HepG2 (cell line): ENCODE measurements around the gene DENND5B. TPM values are rescaled to one million over a fixed set of nuclear protein-coding genes. Genes with fewer than 3 reads are reported as not detected.

Experiments
- ATAC-seq: fragments of 200-7000 bp; cut with Tn5 transposase; 3 replicates; pipeline ENCODE4 v1.9.1; 2020; ENCODE audit warnings: mild to moderate bottlenecking, moderate library complexity
- BruUV-seq: library from RNA; stranded (reverse); fragments of 400-500 nt; replicated peaks from 2 replicates; lab custom pipeline; 2021; lab: Mats Ljungman, UMichigan
- CTCF ChIA-PET: fragments of 300-600 bp; formaldehyde crosslinking; extraction: SDS; loops from one replicate; lab custom pipeline; 2021; ENCODE audit warnings: low total read pairs, inconsistent platforms, low intra/inter-chr PET ratio; lab: Yijun Ruan, JAX
- POLR2A ChIA-PET: fragments of 350-600 bp; sonication (Branson Sonifier 250); formaldehyde crosslinking; loops from one replicate; lab custom pipeline; 2020; ENCODE audit warnings: antibody characterized with exemption, inconsistent platforms; lab: Yijun Ruan, JAX
- DNase-seq: peaks from one replicate; pipeline ENCODE4 v3.0.0-alpha.2; 2015; ENCODE audit warnings: low spot score
- FAIRE-seq: peaks from 3 replicates; lab custom pipeline; 2011; peaks lifted over from hg19 to GRCh38; lab: Jason Lieb, UNC
- H2AFZ ChIP-seq: one replicate; pipeline ENCODE4 v1.6.1; 2011; ENCODE audit warnings: low read length, inconsistent platforms
- H3K27ac ChIP-seq: fragments of 300-600 bp; 3 replicates; pipeline ENCODE4 v1.8.0; 2011; ENCODE audit warnings: mixed run types, mild to moderate bottlenecking, mixed read lengths, low read length, inconsistent platforms; ENCODE audit not compliant: insufficient read depth; ENCODE audit errors: extremely low read length
- H3K27me3 ChIP-seq, 2 experiments: fragments of 200-600 bp in 1 of 2; 2 replicates in 1 of 2; 3 replicates in 1 of 2; pipeline versions ENCODE4 v1.6.0 to v1.8.0; 2011; ENCODE audit warnings: low read length in 2 of 2, mild to moderate bottlenecking in 2 of 2, moderate library complexity in 2 of 2, inconsistent platforms in 1 of 2; ENCODE audit not compliant: insufficient read depth in 2 of 2, control insufficient read depth in 1 of 2
- H3K36me3 ChIP-seq, 2 experiments: fragments of 200-600 bp in 1 of 2; replicated peaks in 1 of 2; 2 replicates in 1 of 2; 3 replicates in 1 of 2; pipeline versions ENCODE4 v1.5.1 to v1.8.0; 2011; ENCODE audit warnings: low read length in 2 of 2, inconsistent platforms in 1 of 2; ENCODE audit not compliant: insufficient read depth in 2 of 2, control insufficient read depth in 1 of 2
- H3K4me1 ChIP-seq: 2 replicates; pipeline ENCODE4 v1.5.1; 2012; ENCODE audit warnings: low read length, inconsistent platforms; ENCODE audit not compliant: insufficient read depth
- H3K4me2 ChIP-seq: 2 replicates; pipeline ENCODE4 v1.6.0; 2011; ENCODE audit warnings: low read depth, low read length, inconsistent platforms
- H3K4me3 ChIP-seq, 3 experiments: fragments of 200-600 bp in 1 of 3; sonication (generic), shearing (Covaris generic) in 1 of 3; replicated peaks in 1 of 3; 2 replicates each; pipeline ENCODE4 v1.5.1; 2011 to 2016; ENCODE audit warnings: low read length in 3 of 3, inconsistent platforms in 2 of 3, low read depth in 2 of 3, mild to moderate bottlenecking in 2 of 3, control low read depth in 1 of 3, mixed read lengths in 1 of 3; ENCODE audit not compliant: insufficient read depth in 1 of 3
- H3K79me2 ChIP-seq: one replicate; pipeline ENCODE4 v1.6.1; 2011; ENCODE audit warnings: low read length, inconsistent platforms; ENCODE audit not compliant: insufficient read depth
- H3K9ac ChIP-seq: 2 replicates; pipeline ENCODE4 v1.6.0; 2011; ENCODE audit warnings: mild to moderate bottlenecking, low read depth, low read length, inconsistent platforms; ENCODE audit not compliant: insufficient read depth
- H3K9me3 ChIP-seq: 2 replicates; pipeline ENCODE4 v1.5.1; 2012; ENCODE audit warnings: mild to moderate bottlenecking, low read length
- H4K20me1 ChIP-seq: 2 replicates; pipeline ENCODE4 v1.6.0; 2011; ENCODE audit warnings: inconsistent platforms, mild to moderate bottlenecking, low read length, moderate library complexity; ENCODE audit not compliant: insufficient read depth
- CEBPG ChIP-seq: IDR thresholded peaks from 2 replicates; pipeline ENCODE4 v1.6.1; 2016
- GATAD2A ChIP-seq: IDR thresholded peaks from 2 replicates; pipeline ENCODE4 v1.6.1; 2016
- HNRNPH1 ChIP-seq: fragments of 200-400 bp; formaldehyde crosslinking; optimal IDR thresholded peaks from 2 replicates; pipeline ENCODE3; 2017; ENCODE audit warnings: mild to moderate bottlenecking, low read depth, low read length
- KMT2A ChIP-seq: sonication (generic); formaldehyde crosslinking; IDR thresholded peaks from 2 replicates; pipeline ENCODE4 v1.4.0; 2020; ENCODE audit warnings: missing genetic modification reagents
- RFX3 ChIP-seq: IDR thresholded peaks from 2 replicates; pipeline ENCODE4 v1.6.1; 2016; ENCODE audit warnings: missing biosample characterization, missing genetic modification reagents
- SP1 ChIP-seq, 2 experiments: fragments of 450-650 bp in 1 of 2; sonication (generic) in 1 of 2; formaldehyde crosslinking in 1 of 2; IDR thresholded peaks; 2 replicates each; pipeline versions ENCODE4 v1.4.0 to v1.6.1; 2016 to 2020; ENCODE audit warnings: missing genetic modification reagents in 1 of 2
- ZNF160 ChIP-seq: sonication (generic); formaldehyde crosslinking; IDR thresholded peaks from 2 replicates; pipeline ENCODE4 v1.8.0; 2022; ENCODE audit warnings: mild to moderate bottlenecking, inconsistent platforms, missing genetic modification reagents
- WGBS: methylation state at CpG from one replicate; pipeline ENCODE4 v1.1.6; 2017; ENCODE audit warnings: low lambda C conversion rate; 5-methylcytosine and 5-hydroxymethylcytosine counted together
- in situ Hi-C: cut with HindIII; loops from 2 replicates; pipeline ENCODE4 v1.10.0; 2017; ENCODE audit warnings: low pct_unique_long_range_greater_than_20kb; ENCODE audit not compliant: extremely low pct_ligation_motif_present
- intact Hi-C: fragments of 100-400 bp; cut with micrococcal nuclease; formaldehyde crosslinking; loops from one replicate; pipeline ENCODE4 v1.10.0; 2022; ENCODE audit not compliant: unreplicated experiment
- polyA plus RNA-seq, 8 experiments: library from polyadenylated mRNA; depleted of rRNA in 3 of 8; stranded (reverse) in 7 of 8; unstranded in 1 of 8; fragments of >200 nt; fragmentation: Illumina TruSeq in 4 of 8; extraction: Trizol in 4 of 8; gene quantifications; 2 replicates each; pipeline versions ENCODE4 v1.2.1 to v1.2.3, GENCODE V29; 2011 to 2016; ENCODE audit warnings: low read depth in 4 of 8, missing spikeins in 1 of 8, mixed read lengths in 1 of 8; ENCODE audit not compliant: insufficient read depth in 1 of 8
- total RNA-seq, 5 experiments: library from RNA; depleted of rRNA; stranded (reverse); fragments of >200 nt; fragmentation: Illumina TruSeq; extraction: Trizol; gene quantifications; 2 replicates each; pipeline ENCODE4 v1.2.3, GENCODE V29; 2016; ENCODE audit warnings: low read depth in 1 of 5
- TF ChIP-seq, protein P1 (sequence below): sonication (generic); formaldehyde crosslinking; IDR thresholded peaks from 2 replicates; pipeline ENCODE4 v1.8.0; 2022; ENCODE audit warnings: missing genetic modification reagents, low read depth, mild to moderate bottlenecking, borderline replicate concordance
- TF ChIP-seq, protein P2 (sequence below): sonication (generic); formaldehyde crosslinking; IDR thresholded peaks from 2 replicates; pipeline ENCODE4 v1.5.0; 2020; ENCODE audit warnings: mild to moderate bottlenecking, missing genetic modification reagents
- TF ChIP-seq, protein P3 (sequence below): sonication (generic); formaldehyde crosslinking; IDR thresholded peaks from 2 replicates; pipeline ENCODE4 v1.9.0; 2022; ENCODE audit warnings: missing genetic modification reagents, mild to moderate bottlenecking, borderline replicate concordance

DENND5B gene
- total and polyA plus RNA-seq, 2 of the 13 experiments (the other 11 are each of a cell fraction or from before 2014, with no cell fraction given) = 14.7 to 18.7 TPM

DNA sequence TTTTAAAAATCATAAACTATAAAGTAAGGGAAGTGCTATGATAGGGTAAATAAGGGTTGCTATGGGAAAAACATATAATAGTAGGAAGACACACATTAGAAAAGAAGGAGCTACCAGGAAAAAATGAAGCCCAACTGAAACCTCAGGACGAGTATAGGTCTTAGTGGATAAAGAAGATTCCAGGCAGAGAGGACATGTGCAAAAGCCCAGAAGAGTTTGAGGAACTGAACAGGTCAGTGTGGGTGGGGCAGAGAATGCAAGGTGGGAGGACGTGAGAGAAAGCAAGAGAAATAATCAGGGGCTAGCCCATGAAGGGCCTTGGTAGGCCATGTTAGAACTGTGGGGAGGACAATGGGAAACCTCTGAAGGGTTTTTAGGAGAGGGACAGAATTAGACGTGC, 109.5 kb downstream of the DENND5B start (continued):
- no peak for TF ChIP-seq RFX3 (CRISPR knock-in tag)

DNA sequence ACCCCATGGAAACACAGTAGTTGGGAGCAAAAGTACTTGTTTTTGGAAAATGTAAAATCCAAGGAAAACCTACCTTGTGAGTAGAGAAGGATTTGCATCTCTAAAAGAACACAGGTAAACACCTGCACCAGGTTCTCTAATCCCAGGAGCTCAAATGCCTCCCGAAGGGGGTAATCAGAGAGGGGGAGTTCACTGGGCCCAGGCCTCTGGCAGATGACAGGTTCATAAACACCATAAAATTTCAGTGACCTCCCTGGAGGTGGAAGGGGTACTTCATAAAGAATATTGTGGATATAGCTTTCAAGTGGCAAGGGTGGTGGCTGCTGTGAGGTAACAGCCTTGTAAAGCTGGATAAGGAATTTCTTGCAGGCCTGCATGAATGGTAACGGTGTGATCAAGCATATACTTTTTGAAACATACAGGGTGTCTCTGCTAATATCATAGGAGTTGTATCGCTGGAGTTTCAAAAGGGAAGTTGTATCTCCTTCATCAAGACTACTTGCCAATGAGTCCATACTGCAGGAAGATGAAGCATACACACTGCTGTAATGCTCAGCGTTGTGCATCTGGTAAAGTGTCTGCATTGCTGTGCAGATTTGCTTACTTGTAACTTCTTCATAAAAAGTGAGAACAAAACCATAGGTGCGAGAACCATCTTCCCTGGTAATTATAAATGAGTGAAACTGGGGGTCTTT, 111.3 kb downstream of the DENND5B start:
- WGBS = 97% methylated on average over 5 of the region's 5 CpGs
- no peak for ATAC-seq
- Histone ChIP-seq H3K79me2 (no peaks in the 10 kb centered on the region), H3K27me3 (no peaks in the 10 kb centered on the region), H2AFZ (no peak overlapping the region), H3K4me1 (peaks cover 40% of the 10 kb centered on the region), H3K36me3 (peaks cover 4 to 11% of the 10 kb centered on the region in 2 experiments; a peak in 3 of 5 replicates), H3K4me3 (no peak overlapping the region), H3K9me3 (no peaks in the 10 kb centered on the region), H3K9ac (no peak overlapping the region), H4K20me1 (no peaks in the 10 kb centered on the region), H3K27ac (no peak overlapping the region), H3K4me2 (no peak overlapping the region)
- CTCF ChIA-PET = no interaction called here
- no peak for TF ChIP-seq SP1 (IDR thresholded peaks at IDR 0.05)
- no peak for TF ChIP-seq SP1 (CRISPR knock-in tag; IDR thresholded peaks at IDR 0.05)
- TF ChIP-seq HNRNPH1 = no peak
- no peak for TF ChIP-seq CEBPG (CRISPR knock-in tag)
- TF ChIP-seq, protein P1, sequence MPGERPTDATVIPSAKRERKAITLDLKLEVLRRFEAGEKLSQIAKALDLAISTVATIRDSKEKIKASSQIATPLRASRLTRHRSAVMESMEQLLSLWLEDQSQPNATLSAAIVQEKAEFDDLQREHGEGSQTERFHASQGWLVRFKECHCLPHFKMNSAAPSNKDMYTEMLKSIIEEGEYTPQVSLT (CRISPR knock-in tag) = no peak
- no peak for TF ChIP-seq GATAD2A (CRISPR knock-in tag)
- TF ChIP-seq, protein P2, sequence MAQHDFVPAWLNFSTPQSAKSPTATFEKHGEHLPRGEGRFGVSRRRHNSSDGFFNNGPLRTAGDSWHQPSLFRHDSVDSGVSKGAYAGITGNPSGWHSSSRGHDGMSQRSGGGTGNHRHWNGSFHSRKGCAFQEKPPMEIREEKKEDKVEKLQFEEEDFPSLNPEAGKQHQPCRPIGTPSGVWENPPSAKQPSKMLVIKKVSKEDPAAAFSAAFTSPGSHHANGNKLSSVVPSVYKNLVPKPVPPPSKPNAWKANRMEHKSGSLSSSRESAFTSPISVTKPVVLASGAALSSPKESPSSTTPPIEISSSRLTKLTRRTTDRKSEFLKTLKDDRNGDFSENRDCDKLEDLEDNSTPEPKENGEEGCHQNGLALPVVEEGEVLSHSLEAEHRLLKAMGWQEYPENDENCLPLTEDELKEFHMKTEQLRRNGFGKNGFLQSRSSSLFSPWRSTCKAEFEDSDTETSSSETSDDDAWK (CRISPR knock-in tag) = no peak
- TF ChIP-seq, protein P3, sequence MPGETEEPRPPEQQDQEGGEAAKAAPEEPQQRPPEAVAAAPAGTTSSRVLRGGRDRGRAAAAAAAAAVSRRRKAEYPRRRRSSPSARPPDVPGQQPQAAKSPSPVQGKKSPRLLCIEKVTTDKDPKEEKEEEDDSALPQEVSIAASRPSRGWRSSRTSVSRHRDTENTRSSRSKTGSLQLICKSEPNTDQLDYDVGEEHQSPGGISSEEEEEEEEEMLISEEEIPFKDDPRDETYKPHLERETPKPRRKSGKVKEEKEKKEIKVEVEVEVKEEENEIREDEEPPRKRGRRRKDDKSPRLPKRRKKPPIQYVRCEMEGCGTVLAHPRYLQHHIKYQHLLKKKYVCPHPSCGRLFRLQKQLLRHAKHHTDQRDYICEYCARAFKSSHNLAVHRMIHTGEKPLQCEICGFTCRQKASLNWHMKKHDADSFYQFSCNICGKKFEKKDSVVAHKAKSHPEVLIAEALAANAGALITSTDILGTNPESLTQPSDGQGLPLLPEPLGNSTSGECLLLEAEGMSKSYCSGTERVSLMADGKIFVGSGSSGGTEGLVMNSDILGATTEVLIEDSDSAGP (CRISPR knock-in tag) = no peak
- TF ChIP-seq ZNF160 = no peak
- no peak for TF ChIP-seq KMT2A (CRISPR knock-in tag)
- no peak for FAIRE-seq
- intact Hi-C loops (no loop called here), in situ Hi-C loops (no loop called here)
- DNase-seq = no peak
- TSS peak; percentile 37 for BruUV-seq
- POLR2A ChIA-PET = no interaction called here
